ENCODE measurements around the gene SBSN. TPM values are rescaled to one million over a fixed set of nuclear protein-coding genes. Genes with fewer than 3 reads are reported as not detected.
A peak's percentile ranks its signal among the peaks of the same experiment; 100 is the strongest.

SBSN gene
- total RNA-seq, 1 experiment from 2014 or later = not detected

GRCh38 chr19:35549174-35549788, 21.2 kb upstream of the SBSN start:
- Histone ChIP-seq H3K9me3 (replicated peaks) (no peaks in the 10 kb centered on the region), H3K27ac (no peak overlapping the region), H3K4me1 (replicated peaks) (peaks cover 12% of the 10 kb centered on the region), H3K4me3 (no peak overlapping the region), H3K36me3 (peaks cover 18% of the 10 kb centered on the region), H3K27me3 (replicated peaks) (no peaks in the 10 kb centered on the region; the same call in 1 of the 2 replicates)
- peak; percentile 37 to 60 for DNase-seq (ENCODE audit: low read depth in 1 of 2, low spot score in 2 of 2)

- DNase-seq (ENCODE audit: low read depth in 1 of 2, low spot score in 2 of 2) = no peak
- Histone ChIP-seq H3K9me3 (replicated peaks) (no peaks in the 10 kb centered on the region), H3K27ac (no peak overlapping the region), H3K4me3 (peak overlapping the region; percentile 64), H3K4me1 (replicated peaks) (peaks cover 13% of the 10 kb centered on the region), H3K36me3 (peaks cover 27% of the 10 kb centered on the region), H3K27me3 (replicated peaks) (no peaks in the 10 kb centered on the region)
Measured at GRCh38 chr19:35546532-35546931, 18.4 kb upstream of the SBSN start.

GRCh38 chr19:35545855-35546381, 17.8 kb upstream of the SBSN start:
- Histone ChIP-seq H3K36me3 (peaks cover 27% of the 10 kb centered on the region), H3K27me3 (replicated peaks) (no peaks in the 10 kb centered on the region), H3K27ac (peak overlapping the region; percentile 61), H3K4me1 (replicated peaks) (peaks cover 13% of the 10 kb centered on the region), H3K4me3 (peak overlapping the region; percentile 64), H3K9me3 (replicated peaks) (no peaks in the 10 kb centered on the region)
- DNase-seq (ENCODE audit: low read depth in 1 of 2, low spot score in 2 of 2) = no peak

GRCh38 chr19:35545001-35545854, 17.1 kb upstream of the SBSN start, which contains the start of gene TMEM147:
TMEM147 (plus strand) TSS chr19:35545626; CDS start chr19:35545740, 114 bp downstream.
- Histone ChIP-seq H3K4me1 (replicated peaks) (peaks cover 13% of the 10 kb centered on the region), H3K36me3 (peaks cover 27% of the 10 kb centered on the region), H3K9me3 (replicated peaks) (no peaks in the 10 kb centered on the region), H3K27ac (peak within 1 kb of the TSS; percentile 61), H3K27me3 (replicated peaks) (no peaks in the 10 kb centered on the region), H3K4me3 (peak within 1 kb of the TSS; percentile 64)
- peak; percentile 83 to 93 for DNase-seq (ENCODE audit: low read depth in 1 of 2, low spot score in 2 of 2)

GRCh38 chr19:35544110-35544802, 16.1 kb upstream of the SBSN start:
- Histone ChIP-seq H3K36me3 (peaks cover 23% of the 10 kb centered on the region), H3K27ac (no peak overlapping the region), H3K4me3 (peak overlapping the region; percentile 64), H3K9me3 (replicated peaks) (no peaks in the 10 kb centered on the region), H3K4me1 (replicated peaks) (peaks cover 13% of the 10 kb centered on the region), H3K27me3 (replicated peaks) (no peaks in the 10 kb centered on the region)
- no peak for DNase-seq (ENCODE audit: low read depth in 1 of 2, low spot score in 2 of 2)

- DNase-seq (ENCODE audit: low read depth in 1 of 2, low spot score in 2 of 2) = no peak
- Histone ChIP-seq H3K27ac (no peak overlapping the region), H3K4me3 (no peak overlapping the region), H3K27me3 (replicated peaks) (no peaks in the 10 kb centered on the region), H3K9me3 (replicated peaks) (no peaks in the 10 kb centered on the region), H3K36me3 (peaks cover 22% of the 10 kb centered on the region), H3K4me1 (replicated peaks) (peaks cover 13% of the 10 kb centered on the region)
Measured at GRCh38 chr19:35543280-35544109, 15.4 kb upstream of the SBSN start.

- no peak for DNase-seq (ENCODE audit: low read depth in 1 of 2, low spot score in 2 of 2)
- Histone ChIP-seq H3K27me3 (replicated peaks) (no peaks in the 10 kb centered on the region), H3K4me3 (no peak overlapping the region), H3K36me3 (peaks cover 20% of the 10 kb centered on the region), H3K4me1 (replicated peaks) (peaks cover 13% of the 10 kb centered on the region), H3K27ac (no peak overlapping the region), H3K9me3 (replicated peaks) (no peaks in the 10 kb centered on the region)
Measured at GRCh38 chr19:35542209-35542608, 14.1 kb upstream of the SBSN start.

- no peak overlapping the region for H3K27ac ChIP-seq
- H3K4me1 ChIP-seq (replicated peaks) = peaks cover 6% of the 10 kb centered on the region
Measured at GRCh38 chr19:35540356-35540927, 12.3 kb upstream of the SBSN start.

GRCh38 chr19:35539850-35540249, 11.7 kb upstream of the SBSN start:
- H3K9me3 ChIP-seq (replicated peaks) = no peaks in the 10 kb centered on the region
- H3K27me3 ChIP-seq (replicated peaks) = peaks cover 5% of the 10 kb centered on the region
- H3K4me1 ChIP-seq (replicated peaks) = peaks cover 6% of the 10 kb centered on the region
- DNase-seq (ENCODE audit: low read depth in 1 of 2, low spot score in 2 of 2) = no peak
- H3K4me3 ChIP-seq = no peak overlapping the region
- H3K36me3 ChIP-seq = peaks cover 9% of the 10 kb centered on the region; the same call in 1 of the 2 replicates
- no peak overlapping the region for H3K27ac ChIP-seq

More at GRCh38 chr19:35540356-35540927, 12.3 kb upstream of the SBSN start:
- H3K36me3 ChIP-seq = peaks cover 12% of the 10 kb centered on the region; the same call in 1 of the 2 replicates
- no peak overlapping the region for H3K4me3 ChIP-seq
- no peak for DNase-seq (ENCODE audit: low read depth in 1 of 2, low spot score in 2 of 2)
- H3K9me3 ChIP-seq (replicated peaks) = no peaks in the 10 kb centered on the region
- H3K27me3 ChIP-seq (replicated peaks) = peaks cover 5% of the 10 kb centered on the region

- peaks cover 7% of the 10 kb centered on the region for H3K27me3 ChIP-seq (replicated peaks)
- no peak overlapping the region for H3K27ac ChIP-seq
- peaks cover 1% of the 10 kb centered on the region; the same call in 1 of the 2 replicates for H3K4me1 ChIP-seq (replicated peaks)
- H3K4me3 ChIP-seq = no peak overlapping the region
- no peak for DNase-seq (ENCODE audit: low read depth in 1 of 2, low spot score in 2 of 2)
- peaks cover 9% of the 10 kb centered on the region; the same call in 1 of the 2 replicates for H3K36me3 ChIP-seq
- no peaks in the 10 kb centered on the region for H3K9me3 ChIP-seq (replicated peaks)
Measured at GRCh38 chr19:35539314-35539713, 11.2 kb upstream of the SBSN start.

GRCh38 chr19:35534803-35535480, 6.8 kb upstream of the SBSN start:
- Histone ChIP-seq H3K27ac (no peak overlapping the region), H3K4me3 (no peak overlapping the region)

GRCh38 chr19:35533822-35534392, 5.8 kb upstream of the SBSN start:
- no peaks in the 10 kb centered on the region for H3K36me3 ChIP-seq
- no peaks in the 10 kb centered on the region for H3K4me1 ChIP-seq (replicated peaks)
- H3K9me3 ChIP-seq (replicated peaks) = no peaks in the 10 kb centered on the region
- no peak overlapping the region for H3K4me3 ChIP-seq
- peaks cover 46% of the 10 kb centered on the region for H3K27me3 ChIP-seq (replicated peaks)
- H3K27ac ChIP-seq = no peak overlapping the region
- DNase-seq (ENCODE audit: low read depth in 1 of 2, low spot score in 2 of 2) = no peak

More at GRCh38 chr19:35534803-35535480, 6.8 kb upstream of the SBSN start:
- Histone ChIP-seq H3K27me3 (replicated peaks) (peaks cover 43% of the 10 kb centered on the region), H3K4me1 (replicated peaks) (no peaks in the 10 kb centered on the region), H3K9me3 (replicated peaks) (no peaks in the 10 kb centered on the region), H3K36me3 (no peaks in the 10 kb centered on the region)
- no peak for DNase-seq (ENCODE audit: low read depth in 1 of 2, low spot score in 2 of 2)
